H1 (cell line): Measurements from ENCODE around the gene RTKN. TPM values are rescaled to one million over a fixed set of nuclear protein-coding genes. Genes with fewer than 3 reads are reported as not detected.

Experiments used
- CTCF ChIA-PET: fragments of 300-600 bp; sonication (Branson Sonifier 250); formaldehyde crosslinking; loops from one replicate; lab custom pipeline; 2021; ENCODE audit not compliant: partially characterized antibody; lab: Charles Lee
- POLR2A ChIA-PET: fragments of 300-600 bp; sonication (Branson Sonifier 250); formaldehyde crosslinking; loops from one replicate; lab custom pipeline; 2021; ENCODE audit warnings: inconsistent platforms; ENCODE audit not compliant: partially characterized antibody; lab: Charles Lee
- DNase-seq, 2 experiments: peaks; one replicate each; pipeline versions ENCODE4 v3.0.0 to v3.0.0-alpha.2; 2010 to 2022; ENCODE audit warnings: low spot score in 2 of 2, low read depth in 1 of 2, mixed read lengths in 1 of 2
- FAIRE-seq: peaks from 2 replicates; lab custom pipeline; 2011; peaks lifted over from hg19 to GRCh38; lab: Jason Lieb, UNC
- H2AFZ ChIP-seq: 2 replicates; pipeline ENCODE4 v1.8.1; 2012; ENCODE audit warnings: low read length, inconsistent platforms
- H2AK5ac ChIP-seq: 2 replicates; pipeline ENCODE4 v1.6.1; 2013; ENCODE audit warnings: low read depth, low read length
- H2BK120ac ChIP-seq: replicated peaks from 2 replicates; pipeline ENCODE3; 2013; ENCODE audit warnings: low read depth, low read length, inconsistent platforms
- H2BK12ac ChIP-seq: 2 replicates; pipeline ENCODE4 v1.6.1; 2013; ENCODE audit warnings: low read depth, low read length
- H2BK15ac ChIP-seq: 2 replicates; pipeline ENCODE4 v1.6.1; 2013; ENCODE audit warnings: low read length
- H2BK20ac ChIP-seq: 2 replicates; pipeline ENCODE4 v1.6.1; 2013; ENCODE audit warnings: low read length
- H2BK5ac ChIP-seq: 2 replicates; pipeline ENCODE4 v1.6.1; 2013; ENCODE audit warnings: low read depth, low read length
- H3K14ac ChIP-seq: 2 replicates; pipeline ENCODE4 v1.6.1; 2013; ENCODE audit warnings: inconsistent platforms; ENCODE audit not compliant: insufficient read length
- H3K18ac ChIP-seq: 2 replicates; pipeline ENCODE4 v1.6.1; 2013; ENCODE audit warnings: low read length; ENCODE audit errors: extremely low read depth
- H3K23ac ChIP-seq: 2 replicates; pipeline ENCODE4 v1.6.1; 2013; ENCODE audit warnings: inconsistent platforms; ENCODE audit not compliant: insufficient read length
- H3K23me2 ChIP-seq: 2 replicates; pipeline ENCODE4 v1.6.1; 2013; ENCODE audit warnings: low read depth, low read length
- H3K27ac ChIP-seq: 2 replicates; pipeline ENCODE4 v1.6.1; 2011; ENCODE audit warnings: low read depth, low read length, inconsistent platforms
- H3K27me3 ChIP-seq, 4 experiments: replicated peaks in 1 of 4; 1 replicate in 1 of 4; 2 replicates in 3 of 4; pipeline versions ENCODE4 v1.6.1 to v1.8.1; 2011 to 2013; ENCODE audit warnings: low read length in 3 of 4, mild to moderate bottlenecking in 3 of 4, inconsistent platforms in 2 of 4, mixed read lengths in 2 of 4, moderate library complexity in 1 of 4; ENCODE audit not compliant: control insufficient read depth in 3 of 4, insufficient read depth in 3 of 4; ENCODE audit errors: extremely low read depth in 1 of 4
- H3K36me3 ChIP-seq, 4 experiments: 2 replicates each; pipeline versions ENCODE4 v1.6.1 to v1.8.1; 2011 to 2013; ENCODE audit warnings: mild to moderate bottlenecking in 4 of 4, low read length in 3 of 4, moderate library complexity in 2 of 4, control low read depth in 1 of 4, inconsistent platforms in 1 of 4; ENCODE audit not compliant: insufficient read depth in 4 of 4, control insufficient read depth in 2 of 4
- H3K4ac ChIP-seq: replicated peaks from 2 replicates; pipeline ENCODE3; 2013; ENCODE audit warnings: low read length, low read depth, mixed read lengths, inconsistent platforms; ENCODE audit not compliant: insufficient read length
- H3K4me1 ChIP-seq, 4 experiments: replicated peaks in 1 of 4; 1 replicate in 1 of 4; 2 replicates in 3 of 4; pipeline versions ENCODE4 v1.6.1 to v1.8.1; 2011 to 2013; ENCODE audit warnings: low read length in 3 of 4, inconsistent platforms in 2 of 4, mixed read lengths in 1 of 4; ENCODE audit not compliant: insufficient read depth in 4 of 4, control insufficient read depth in 3 of 4
- H3K4me2 ChIP-seq, 2 experiments: 2 replicates each; pipeline versions ENCODE4 v1.6.1 to v1.8.1; 2011 to 2013; ENCODE audit warnings: low read depth in 2 of 2, low read length in 2 of 2, control low read depth in 1 of 2, inconsistent platforms in 1 of 2, mild to moderate bottlenecking in 1 of 2; ENCODE audit not compliant: insufficient read depth in 1 of 2
- H3K4me3 ChIP-seq, 4 experiments: fragments of 200-600, 300-600 bp in 1 of 4; sonication (generic), shearing (Covaris generic), sonication (Bioruptor Twin) in 1 of 4; 2 replicates each; pipeline versions ENCODE4 v1.5.1 to v1.8.1; 2011 to 2016; ENCODE audit warnings: low read length in 4 of 4, low read depth in 3 of 4, control low read depth in 2 of 4, inconsistent platforms in 2 of 4, mild to moderate bottlenecking in 2 of 4, mixed read lengths in 1 of 4, moderate library complexity in 1 of 4; ENCODE audit not compliant: insufficient read depth in 2 of 4; ENCODE audit errors: extremely low read depth in 1 of 4
- H3K56ac ChIP-seq: replicated peaks from 2 replicates; pipeline ENCODE3; 2013; ENCODE audit warnings: low read depth, mild to moderate bottlenecking, mixed read lengths, low read length, inconsistent platforms; ENCODE audit not compliant: insufficient read length
- H3K79me1 ChIP-seq: 2 replicates; pipeline ENCODE4 v1.6.1; 2013; ENCODE audit warnings: low read depth, low read length, control low read depth
- H3K79me2 ChIP-seq, 2 experiments: 2 replicates each; pipeline versions ENCODE4 v1.6.1 to v1.8.1; 2012 to 2013; ENCODE audit warnings: low read length in 2 of 2, mild to moderate bottlenecking in 2 of 2, inconsistent platforms in 1 of 2; ENCODE audit not compliant: insufficient read depth in 2 of 2, control insufficient read depth in 1 of 2
- H3K9ac ChIP-seq, 4 experiments: replicated peaks in 1 of 4; 1 replicate in 1 of 4; 2 replicates in 3 of 4; pipeline versions ENCODE4 v1.6.1 to v1.8.1; 2011 to 2013; ENCODE audit warnings: low read depth in 3 of 4, low read length in 3 of 4, control low read depth in 2 of 4, mild to moderate bottlenecking in 2 of 4, moderate library complexity in 2 of 4, inconsistent platforms in 1 of 4; ENCODE audit errors: extremely low read depth in 1 of 4
- H3K9me3 ChIP-seq, 2 experiments: 2 replicates each; pipeline versions ENCODE4 v1.6.1 to v1.8.1; 2012 to 2013; ENCODE audit warnings: mild to moderate bottlenecking in 2 of 2, moderate library complexity in 2 of 2, control low read depth in 1 of 2, inconsistent platforms in 1 of 2, low read depth in 1 of 2, low read length in 1 of 2, mixed read lengths in 1 of 2; ENCODE audit not compliant: insufficient read depth in 2 of 2
- H4K20me1 ChIP-seq, 2 experiments: replicated peaks in 1 of 2; 2 replicates each; pipeline versions ENCODE3 to v1.8.1; 2011 to 2013; ENCODE audit warnings: inconsistent platforms in 2 of 2, low read length in 2 of 2, mild to moderate bottlenecking in 1 of 2; ENCODE audit not compliant: insufficient read depth in 2 of 2, control insufficient read depth in 1 of 2
- H4K5ac ChIP-seq: 2 replicates; pipeline ENCODE4 v1.6.1; 2013; ENCODE audit warnings: low read length, low read depth, mixed read lengths, inconsistent platforms; ENCODE audit not compliant: insufficient read length
- H4K8ac ChIP-seq: 2 replicates; pipeline ENCODE4 v1.8.0; 2013; ENCODE audit warnings: mild to moderate bottlenecking, moderate library complexity, low read length, inconsistent platforms; ENCODE audit not compliant: insufficient read depth; ENCODE audit errors: extremely low read depth
- H4K91ac ChIP-seq: replicated peaks from 2 replicates; pipeline ENCODE3; 2013; ENCODE audit warnings: low read length, mixed read lengths, inconsistent platforms; ENCODE audit not compliant: insufficient read length
- BACH1 ChIP-seq: IDR thresholded peaks from 2 replicates; pipeline ENCODE4 v1.6.1; 2012; ENCODE audit warnings: low read length, improper control_type of control experiment
- CBX8 ChIP-seq: fragments of 300-800, 300-1000 bp; sonication (generic); IDR thresholded peaks from 2 replicates; pipeline ENCODE4 v1.7.1; 2016; ENCODE audit warnings: low read depth, low read length, borderline replicate concordance
- E2F6 ChIP-seq: IDR thresholded peaks from 2 replicates; pipeline ENCODE4 v1.6.1; 2012; ENCODE audit warnings: inconsistent platforms
- EGR1 ChIP-seq: IDR thresholded peaks from 2 replicates; pipeline ENCODE4 v1.6.1; 2011; ENCODE audit warnings: low read depth, low read length, borderline replicate concordance
- JUN ChIP-seq: IDR thresholded peaks from 2 replicates; pipeline ENCODE4 v1.6.1; 2011; ENCODE audit warnings: low read depth, mild to moderate bottlenecking, improper control_type of control experiment, low read length
- MAFK ChIP-seq: IDR thresholded peaks from 2 replicates; pipeline ENCODE4 v1.6.1; 2012; ENCODE audit warnings: low read depth, mild to moderate bottlenecking, improper control_type of control experiment, low read length
- SAP30 ChIP-seq: fragments of 300-600 bp; sonication (generic); IDR thresholded peaks from 2 replicates; pipeline ENCODE4 v1.7.1; 2012; ENCODE audit warnings: low read length, moderate library complexity, mild to moderate bottlenecking, inconsistent platforms; ENCODE audit not compliant: insufficient read depth, insufficient replicate concordance
- SIN3A ChIP-seq, 2 experiments: IDR thresholded peaks in 1 of 2; conservative IDR thresholded peaks in 1 of 2; 2 replicates each; pipeline ENCODE4 v1.6.1; 2011 to 2012; ENCODE audit warnings: low read length in 2 of 2, improper control_type of control experiment in 1 of 2, low read depth in 1 of 2, mild to moderate bottlenecking in 1 of 2
- SIX5 ChIP-seq: IDR thresholded peaks from 2 replicates; pipeline ENCODE4 v1.6.1; 2011; ENCODE audit warnings: mild to moderate bottlenecking, low read depth, low read length
- SP2 ChIP-seq: IDR thresholded peaks from 2 replicates; pipeline ENCODE4 v1.6.1; 2012; ENCODE audit warnings: mild to moderate bottlenecking, low read length, inconsistent platforms
- SP4 ChIP-seq: IDR thresholded peaks from 2 replicates; pipeline ENCODE4 v1.6.1; 2012; ENCODE audit warnings: low read length, inconsistent platforms
- WGBS, 2 experiments: shearing (Covaris generic) in 1 of 2; methylation state at CpG; one replicate each; pipeline versions ENCODE4 v1.1.6 to v1.1.7; 2013 to 2015; ENCODE audit warnings: low lambda C conversion rate in 2 of 2, mixed read lengths in 2 of 2, inconsistent platforms in 1 of 2, low coverage in 1 of 2, missing lambda C conversion rate in 1 of 2; ENCODE audit not compliant: insufficient replicate concordance in 2 of 2, insufficient coverage in 1 of 2, insufficient read length in 1 of 2; ENCODE audit errors: extremely low coverage in 1 of 2, missing lambda C conversion rate in 1 of 2; 5-methylcytosine and 5-hydroxymethylcytosine counted together
- polyA plus RNA-seq, 7 experiments: library from polyadenylated mRNA; depleted of rRNA in 3 of 7; stranded (reverse) in 5 of 7; unstranded in 2 of 7; fragments of >200 nt in 5 of 7; fragments of 200-250 nt in 2 of 7; gene quantifications; 1 replicate in 5 of 7; 2 replicates in 1 of 7; 4 replicates in 1 of 7; pipeline versions ENCODE4 v1.2.1 to v1.2.3, GENCODE V29; 2011 to 2013; ENCODE audit warnings: missing spikeins in 2 of 7, mixed read lengths in 2 of 7
- total RNA-seq: library from RNA; stranded (reverse); fragmentation: NEBNext Ultra II Directional; extraction: Animal tissue kit (Norgen Biotek cat#: 25700); gene quantifications from 2 replicates; pipeline ENCODE4 v1.2.1, GENCODE V29; 2021
- TF ChIP-seq, protein P1 (sequence below): IDR thresholded peaks from 2 replicates; pipeline ENCODE4 v1.6.1; 2012; ENCODE audit warnings: low read length, inconsistent platforms

The RTKN gene
- total and polyA plus RNA-seq, 2 of the 8 experiments (the other 6 are each of a cell fraction or from before 2014, with no cell fraction given) = 40.2 to 54.1 TPM

- H2AFZ ChIP-seq = no peak overlapping the region
- no peak overlapping the region for H2AK5ac ChIP-seq
- H3K9me3 ChIP-seq = no peaks in the 10 kb centered on the region
- no peak overlapping the region for H2BK15ac ChIP-seq
- no peak overlapping the region for H3K4me2 ChIP-seq
- no peaks in the 10 kb centered on the region for H3K36me3 ChIP-seq
- ChIA-PET CTCF (interaction anchor here (0.8 to 4.2 kb wide), 13 partner anchors 11 to 160 kb away, joined by 3 to 48 read pairs (median 4); partner anchors contain the start of genes CCDC142 and TTC31), POLR2A (interaction anchor here (0.6 to 1.3 kb wide), 2 partner anchors 17 to 19 kb away, joined by 3 read pairs; partner anchors contain the start of genes C2orf81 and WDR54)
- H3K4me3 ChIP-seq = no peak overlapping the region
- peaks cover 0 to 3% (median 0%) of the 10 kb centered on the region in 4 experiments; a peak in 1 of 7 replicates for H3K4me1 ChIP-seq
- no peak overlapping the region for H4K8ac ChIP-seq
- no peaks in the 10 kb centered on the region; the same call in 1 of the 2 replicates for H3K23me2 ChIP-seq
- DNase-seq = no peak
- H3K9ac ChIP-seq = no peak overlapping the region
- no peak overlapping the region for H3K14ac ChIP-seq
- H3K79me2 ChIP-seq = no peaks in the 10 kb centered on the region
- H3K4ac ChIP-seq = no peak overlapping the region
- no peak overlapping the region for H2BK12ac ChIP-seq
- H3K18ac ChIP-seq = no peak overlapping the region
- no peak overlapping the region for H3K56ac ChIP-seq
- H3K79me1 ChIP-seq = no peaks in the 10 kb centered on the region
- no peak overlapping the region for H4K5ac ChIP-seq
- FAIRE-seq = no peak
- no peak overlapping the region for H2BK120ac ChIP-seq
- H2BK20ac ChIP-seq = no peak overlapping the region
- no peaks in the 10 kb centered on the region for H4K20me1 ChIP-seq
- no peak overlapping the region for H2BK5ac ChIP-seq
- no peaks in the 10 kb centered on the region for H3K27me3 ChIP-seq
- no peak overlapping the region for H3K23ac ChIP-seq
- H3K27ac ChIP-seq = no peak overlapping the region
- H4K91ac ChIP-seq = no peak overlapping the region
- WGBS, 2 experiments = 59% methylated on average over 2 of the region's 2 CpGs; no CpG with 5 or more reads in 1 of the 2 experiments
- TF ChIP-seq EGR1 (no peak), CBX8 (no peak), SIN3A (conservative IDR thresholded peaks at IDR 0.05 in 1 of 2, IDR thresholded peaks at IDR 0.05 in 1 of 2; ENCODE audit: low read depth in 1 of 2, low read length in 2 of 2) (no peak), SAP30 (no peak), E2F6 (no peak), BACH1 (no peak), MAFK (no peak), SIX5 (no peak), JUN (no peak), SP4 (no peak), SP2 (no peak)
- TF ChIP-seq, protein P1, sequence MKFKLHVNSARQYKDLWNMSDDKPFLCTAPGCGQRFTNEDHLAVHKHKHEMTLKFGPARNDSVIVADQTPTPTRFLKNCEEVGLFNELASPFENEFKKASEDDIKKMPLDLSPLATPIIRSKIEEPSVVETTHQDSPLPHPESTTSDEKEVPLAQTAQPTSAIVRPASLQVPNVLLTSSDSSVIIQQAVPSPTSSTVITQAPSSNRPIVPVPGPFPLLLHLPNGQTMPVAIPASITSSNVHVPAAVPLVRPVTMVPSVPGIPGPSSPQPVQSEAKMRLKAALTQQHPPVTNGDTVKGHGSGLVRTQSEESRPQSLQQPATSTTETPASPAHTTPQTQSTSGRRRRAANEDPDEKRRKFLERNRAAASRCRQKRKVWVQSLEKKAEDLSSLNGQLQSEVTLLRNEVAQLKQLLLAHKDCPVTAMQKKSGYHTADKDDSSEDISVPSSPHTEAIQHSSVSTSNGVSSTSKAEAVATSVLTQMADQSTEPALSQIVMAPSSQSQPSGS = no peak
Observed at GRCh38 chr2:74401891-74402290, 39.8 kb downstream of the RTKN start.
